K562 (cell line): Measurements from ENCODE around the gene UQCR11. TPM values are rescaled to one million over a fixed set of nuclear protein-coding genes. Genes with fewer than 3 reads are reported as not detected.

Experiments used
- CCAR2 ChIP-seq: fragments of 200-400 bp; formaldehyde crosslinking; IDR thresholded peaks from 2 replicates; pipeline ENCODE4 v1.6.1; 2017; ENCODE audit warnings: mild to moderate bottlenecking, low read depth, low read length
- CCNT2 ChIP-seq: IDR thresholded peaks from 2 replicates; pipeline ENCODE4 v1.6.1; 2011; ENCODE audit warnings: borderline replicate concordance, low read depth, mild to moderate bottlenecking, moderate library complexity, mixed read lengths, low read length; ENCODE audit not compliant: insufficient read length; ENCODE audit errors: extremely low read depth
- CEBPB ChIP-seq: fragments of 450-650 bp; IDR thresholded peaks from 2 replicates; pipeline ENCODE4 v1.6.1; 2016; ENCODE audit warnings: missing genetic modification characterization, missing compliant biosample characterization
- HNRNPUL1 ChIP-seq: fragments of 200-400 bp; formaldehyde crosslinking; IDR thresholded peaks from 2 replicates; pipeline ENCODE4 v1.6.1; 2017; ENCODE audit warnings: low read length
- KLF16 ChIP-seq: IDR thresholded peaks from 2 replicates; pipeline ENCODE4 v1.6.1; 2016; ENCODE audit warnings: antibody characterized with exemption
- NCOA2 ChIP-seq, 2 experiments: fragments of 450-650 bp; IDR thresholded peaks; 2 replicates each; pipeline ENCODE4 v1.6.1; 2018; ENCODE audit warnings: mild to moderate bottlenecking in 2 of 2, moderate library complexity in 1 of 2; ENCODE audit not compliant: partially characterized antibody in 2 of 2
- PHF8 ChIP-seq: fragments of 200-600 bp; sonication (generic); IDR thresholded peaks from 2 replicates; pipeline ENCODE4 v1.6.1; 2012; ENCODE audit warnings: mixed run types, mild to moderate bottlenecking, inconsistent platforms, low read length, moderate library complexity, borderline replicate concordance
- POLR2AphosphoS5 ChIP-seq: IDR thresholded peaks from 2 replicates; pipeline ENCODE4 v1.6.1; 2011; ENCODE audit warnings: mild to moderate bottlenecking, low read depth, low read length, moderate library complexity; ENCODE audit not compliant: control insufficient read depth, insufficient read depth
- POLR3G ChIP-seq: IDR thresholded peaks from 2 replicates; pipeline ENCODE4 v1.6.1; 2011; ENCODE audit not compliant: insufficient read length, insufficient replicate concordance; ENCODE audit errors: extremely low read depth
- TBL1XR1 ChIP-seq, 2 experiments: IDR thresholded peaks; 2 replicates each; pipeline ENCODE4 v1.6.1; 2012; ENCODE audit warnings: improper control_type of control experiment in 2 of 2, low read length in 2 of 2, mild to moderate bottlenecking in 1 of 2
- ZNF175 ChIP-seq: fragments of 200-800 bp; sonication (Bioruptor generic); IDR thresholded peaks from 2 replicates; pipeline ENCODE4 v1.6.1; 2016; ENCODE audit warnings: low read depth, mild to moderate bottlenecking, missing genetic modification characterization, missing compliant biosample characterization
- ZNF324 ChIP-seq: fragments of 250-450 bp; sonication (Bioruptor Pico); IDR thresholded peaks from 2 replicates; pipeline ENCODE4 v1.4.0; 2020; ENCODE audit warnings: mild to moderate bottlenecking
- ZNF586 ChIP-seq: fragments of 450-650 bp; formaldehyde crosslinking; conservative IDR thresholded peaks from 2 replicates; pipeline ENCODE4 v1.4.0; 2020; ENCODE audit warnings: mild to moderate bottlenecking, moderate library complexity
- polyA plus RNA-seq, 8 experiments: library from polyadenylated mRNA; depleted of rRNA in 4 of 8; stranded (reverse) in 5 of 8; unstranded in 3 of 8; fragments of >200 nt; fragmentation: Nextera tagmentation in 2 of 8; fragmentation: Illumina TruSeq in 1 of 8; extraction: Ambion mirVana in 2 of 8; extraction: Trizol in 1 of 8; gene quantifications; 2 replicates each; pipeline versions ENCODE4 v1.2.1 to v1.2.3, GENCODE V29; 2011 to 2014; ENCODE audit warnings: inconsistent platforms in 1 of 8, missing spikeins in 1 of 8
- total RNA-seq, 7 experiments: library from RNA; depleted of rRNA in 6 of 7; stranded (reverse); fragments of >200 nt in 6 of 7; fragmentation: Illumina TruSeq in 2 of 7; extraction: Trizol in 2 of 7; gene quantifications; 2 replicates each; pipeline versions ENCODE4 v1.2.1 to v1.2.3, GENCODE V29; 2011 to 2021; ENCODE audit warnings: low replicate concordance in 1 of 7
- TF ChIP-seq, protein P1 (sequence below): fragments of 250-450 bp; sonication (Bioruptor Pico); IDR thresholded peaks from 2 replicates; pipeline ENCODE4 v1.8.0; 2022; ENCODE audit warnings: inconsistent platforms
- TF ChIP-seq, protein P2 (sequence below): fragments of 450-650 bp; formaldehyde crosslinking; IDR thresholded peaks from 2 replicates; pipeline ENCODE4 v1.4.0; 2020; ENCODE audit warnings: mild to moderate bottlenecking
- TF ChIP-seq, protein P3 (sequence below): fragments of 250-450 bp; sonication (Bioruptor Pico); IDR thresholded peaks from 2 replicates; pipeline ENCODE4 v1.5.1; 2021; ENCODE audit warnings: mild to moderate bottlenecking
- TF ChIP-seq, protein P4 (sequence below): fragments of 450-650 bp; IDR thresholded peaks from 2 replicates; pipeline ENCODE4 v1.7.1; 2018; ENCODE audit warnings: mild to moderate bottlenecking, low read depth; ENCODE audit not compliant: partially characterized antibody
- TF ChIP-seq, protein P5 (sequence below): fragments of 450-650 bp; IDR thresholded peaks from 2 replicates; pipeline ENCODE4 v1.6.1; 2016; ENCODE audit warnings: antibody characterized with exemption

The UQCR11 gene
- total and polyA plus RNA-seq, 9 of the 15 experiments (the other 6 are each of a cell fraction or from before 2014, with no cell fraction given), result 57.6 to 394 (median 259) TPM

DNA sequence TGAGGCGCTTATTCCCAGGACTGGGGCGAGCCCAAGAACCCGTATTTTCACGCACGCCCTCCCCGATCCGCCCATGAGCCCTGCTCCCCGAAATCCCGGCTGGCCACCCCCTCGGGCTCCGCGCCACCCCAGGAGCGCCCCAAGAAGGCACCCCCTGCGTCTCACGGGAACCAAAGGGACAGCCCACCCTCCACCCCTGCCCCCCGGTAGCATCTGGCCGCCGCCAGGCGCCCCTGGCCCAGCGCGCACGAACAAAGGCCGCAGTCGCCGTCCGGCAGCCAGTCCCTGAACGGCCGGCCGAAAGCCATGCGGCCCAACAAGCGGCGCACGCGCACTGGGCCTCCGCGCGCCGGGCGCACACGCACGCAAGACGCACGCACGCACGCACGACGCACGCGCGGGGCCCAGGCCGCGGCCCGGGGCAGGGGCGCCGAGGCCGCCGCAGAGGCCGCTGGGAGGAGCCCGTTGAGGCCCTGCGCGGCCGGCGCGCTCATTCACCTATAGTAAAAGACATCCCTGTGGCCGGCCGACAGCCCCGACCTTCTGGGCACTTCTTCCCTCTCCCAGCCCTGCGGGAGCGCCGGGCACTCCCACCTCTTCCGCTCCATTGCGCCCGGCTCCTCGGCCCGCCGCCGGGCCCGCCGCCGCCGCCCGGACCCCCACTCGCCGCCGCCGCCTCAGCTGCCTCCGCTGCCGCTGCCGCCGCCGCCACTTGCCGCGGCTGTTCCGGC, 13.1 kb downstream of the UQCR11 start (continued):
- TF ChIP-seq, protein P1, sequence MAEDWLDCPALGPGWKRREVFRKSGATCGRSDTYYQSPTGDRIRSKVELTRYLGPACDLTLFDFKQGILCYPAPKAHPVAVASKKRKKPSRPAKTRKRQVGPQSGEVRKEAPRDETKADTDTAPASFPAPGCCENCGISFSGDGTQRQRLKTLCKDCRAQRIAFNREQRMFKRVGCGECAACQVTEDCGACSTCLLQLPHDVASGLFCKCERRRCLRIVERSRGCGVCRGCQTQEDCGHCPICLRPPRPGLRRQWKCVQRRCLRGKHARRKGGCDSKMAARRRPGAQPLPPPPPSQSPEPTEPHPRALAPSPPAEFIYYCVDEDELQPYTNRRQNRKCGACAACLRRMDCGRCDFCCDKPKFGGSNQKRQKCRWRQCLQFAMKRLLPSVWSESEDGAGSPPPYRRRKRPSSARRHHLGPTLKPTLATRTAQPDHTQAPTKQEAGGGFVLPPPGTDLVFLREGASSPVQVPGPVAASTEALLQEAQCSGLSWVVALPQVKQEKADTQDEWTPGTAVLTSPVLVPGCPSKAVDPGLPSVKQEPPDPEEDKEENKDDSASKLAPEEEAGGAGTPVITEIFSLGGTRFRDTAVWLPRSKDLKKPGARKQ, result no peak
- TF ChIP-seq CCNT2 (peak; percentile 64), HNRNPUL1 (no peak), TBL1XR1 (IDR thresholded peaks at IDR 0.05; ENCODE audit: low read length in 2 of 2) (no peak), NCOA2 (IDR thresholded peaks at IDR 0.05; ENCODE audit: partially characterized antibody in 2 of 2) (no peak), POLR2AphosphoS5 (peak; percentile 81), CCAR2 (no peak), CEBPB (tag) (no peak), KLF16 (no peak), ZNF586 (CRISPR knock-in tag) (no peak), ZNF175 (no peak), POLR3G (no peak), ZNF324 (no peak), PHF8 (peak; percentile 91; the same call in 1 of the 2 replicates)
- TF ChIP-seq, protein P2, sequence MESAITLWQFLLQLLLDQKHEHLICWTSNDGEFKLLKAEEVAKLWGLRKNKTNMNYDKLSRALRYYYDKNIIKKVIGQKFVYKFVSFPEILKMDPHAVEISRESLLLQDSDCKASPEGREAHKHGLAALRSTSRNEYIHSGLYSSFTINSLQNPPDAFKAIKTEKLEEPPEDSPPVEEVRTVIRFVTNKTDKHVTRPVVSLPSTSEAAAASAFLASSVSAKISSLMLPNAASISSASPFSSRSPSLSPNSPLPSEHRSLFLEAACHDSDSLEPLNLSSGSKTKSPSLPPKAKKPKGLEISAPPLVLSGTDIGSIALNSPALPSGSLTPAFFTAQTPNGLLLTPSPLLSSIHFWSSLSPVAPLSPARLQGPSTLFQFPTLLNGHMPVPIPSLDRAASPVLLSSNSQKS (CRISPR knock-in tag), result no peak
- TF ChIP-seq, protein P3, sequence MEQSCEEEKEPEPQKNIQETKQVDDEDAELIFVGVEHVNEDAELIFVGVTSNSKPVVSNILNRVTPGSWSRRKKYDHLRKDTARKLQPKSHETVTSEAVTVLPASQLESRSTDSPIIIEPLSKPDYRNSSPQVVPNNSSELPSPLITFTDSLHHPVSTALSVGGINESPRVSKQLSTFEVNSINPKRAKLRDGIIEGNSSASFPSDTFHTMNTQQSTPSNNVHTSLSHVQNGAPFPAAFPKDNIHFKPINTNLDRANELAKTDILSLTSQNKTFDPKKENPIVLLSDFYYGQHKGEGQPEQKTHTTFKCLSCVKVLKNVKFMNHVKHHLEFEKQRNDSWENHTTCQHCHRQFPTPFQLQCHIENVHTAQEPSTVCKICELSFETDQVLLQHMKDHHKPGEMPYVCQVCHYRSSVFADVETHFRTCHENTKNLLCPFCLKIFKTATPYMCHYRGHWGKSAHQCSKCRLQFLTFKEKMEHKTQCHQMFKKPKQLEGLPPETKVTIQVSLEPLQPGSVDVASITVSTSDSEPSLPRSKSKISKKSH (CRISPR knock-in tag), result no peak
- TF ChIP-seq, protein P4, sequence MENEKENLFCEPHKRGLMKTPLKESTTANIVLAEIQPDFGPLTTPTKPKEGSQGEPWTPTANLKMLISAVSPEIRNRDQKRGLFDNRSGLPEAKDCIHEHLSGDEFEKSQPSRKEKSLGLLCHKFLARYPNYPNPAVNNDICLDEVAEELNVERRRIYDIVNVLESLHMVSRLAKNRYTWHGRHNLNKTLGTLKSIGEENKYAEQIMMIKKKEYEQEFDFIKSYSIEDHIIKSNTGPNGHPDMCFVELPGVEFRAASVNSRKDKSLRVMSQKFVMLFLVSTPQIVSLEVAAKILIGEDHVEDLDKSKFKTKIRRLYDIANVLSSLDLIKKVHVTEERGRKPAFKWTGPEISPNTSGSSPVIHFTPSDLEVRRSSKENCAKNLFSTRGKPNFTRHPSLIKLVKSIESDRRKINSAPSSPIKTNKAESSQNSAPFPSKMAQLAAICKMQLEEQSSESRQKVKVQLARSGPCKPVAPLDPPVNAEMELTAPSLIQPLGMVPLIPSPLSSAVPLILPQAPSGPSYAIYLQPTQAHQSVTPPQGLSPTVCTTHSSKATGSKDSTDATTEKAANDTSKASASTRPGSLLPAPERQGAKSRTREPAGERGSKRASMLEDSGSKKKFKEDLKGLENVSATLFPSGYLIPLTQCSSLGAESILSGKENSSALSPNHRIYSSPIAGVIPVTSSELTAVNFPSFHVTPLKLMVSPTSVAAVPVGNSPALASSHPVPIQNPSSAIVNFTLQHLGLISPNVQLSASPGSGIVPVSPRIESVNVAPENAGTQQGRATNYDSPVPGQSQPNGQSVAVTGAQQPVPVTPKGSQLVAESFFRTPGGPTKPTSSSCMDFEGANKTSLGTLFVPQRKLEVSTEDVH, result no peak
- TF ChIP-seq, protein P5, sequence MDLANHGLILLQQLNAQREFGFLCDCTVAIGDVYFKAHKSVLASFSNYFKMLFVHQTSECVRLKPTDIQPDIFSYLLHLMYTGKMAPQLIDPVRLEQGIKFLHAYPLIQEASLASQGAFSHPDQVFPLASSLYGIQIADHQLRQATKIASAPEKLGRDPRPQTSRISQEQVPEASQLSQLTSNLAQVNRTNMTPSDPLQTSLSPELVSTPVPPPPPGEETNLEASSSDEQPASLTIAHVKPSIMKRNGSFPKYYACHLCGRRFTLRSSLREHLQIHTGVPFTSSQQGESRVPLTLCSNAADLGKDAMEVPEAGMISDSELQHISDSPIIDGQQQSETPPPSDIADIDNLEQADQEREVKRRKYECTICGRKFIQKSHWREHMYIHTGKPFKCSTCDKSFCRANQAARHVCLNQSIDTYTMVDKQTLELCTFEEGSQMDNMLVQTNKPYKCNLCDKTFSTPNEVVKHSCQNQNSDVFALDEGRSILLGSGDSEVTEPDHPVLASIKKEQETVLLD, result peak; percentile 16; the same call in 1 of the 2 replicates
